HG02678 (cell line): ENCODE measurements around the gene TNRC6A.
"Not testable (repeated sequence)": the region's sequence is repeated elsewhere in the genome, so short reads cannot be mapped to it uniquely, and the experiment has no call there.

Experiments used
- ATAC-seq: cut with Tn5 transposase; IDR thresholded peaks from one replicate; pipeline ENCODE4 v1.9.1; 2021; ENCODE audit warnings: mild to moderate bottlenecking, moderate library complexity; ENCODE audit not compliant: unreplicated experiment

TNRC6A gene

DNA sequence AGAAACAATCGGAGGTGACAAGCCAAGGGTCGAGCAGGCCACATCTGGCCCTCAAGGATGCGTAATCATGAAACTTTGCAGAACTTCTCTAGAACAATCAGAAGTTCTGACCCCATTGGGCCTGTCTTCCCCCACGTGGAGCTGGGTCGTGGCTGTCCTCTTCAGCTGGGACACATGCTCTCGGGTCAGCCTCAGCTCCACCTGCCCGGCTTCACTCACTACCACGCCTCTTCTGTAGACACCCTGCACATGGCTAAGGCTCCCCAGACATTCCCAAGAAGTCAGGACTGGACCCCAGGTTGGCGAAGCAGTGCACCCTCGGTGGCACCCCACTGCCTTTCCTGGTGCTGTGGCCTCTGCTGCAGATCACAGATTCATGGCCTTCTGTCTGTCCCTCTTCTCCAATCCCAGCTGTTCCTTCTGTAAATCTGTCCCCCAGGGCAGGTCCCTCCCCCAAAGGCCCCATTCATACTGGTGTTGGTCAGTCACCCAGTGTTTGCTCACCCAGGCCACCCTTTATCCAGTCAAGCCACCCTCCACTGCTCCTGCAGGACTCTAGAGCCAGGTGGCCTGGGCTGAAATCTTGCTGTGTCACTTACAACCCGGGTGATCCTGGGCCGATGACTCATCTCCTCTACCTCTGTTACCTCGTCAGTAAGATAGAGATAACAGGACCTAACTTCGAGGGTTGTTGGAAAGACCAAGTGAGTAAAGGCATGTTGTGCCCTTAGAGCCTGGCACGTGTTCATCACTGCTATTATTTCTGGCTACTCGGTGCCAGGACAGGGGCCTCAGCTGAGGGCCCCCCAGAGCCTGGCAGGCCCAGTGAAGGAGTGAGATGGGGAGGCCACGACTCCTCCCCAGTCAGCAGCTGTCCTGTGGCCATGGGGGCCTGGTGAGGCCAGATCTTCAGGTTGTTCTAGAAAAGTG lies 114.9 kb downstream of the TNRC6A start:
- ATAC-seq, result no peak

DNA sequence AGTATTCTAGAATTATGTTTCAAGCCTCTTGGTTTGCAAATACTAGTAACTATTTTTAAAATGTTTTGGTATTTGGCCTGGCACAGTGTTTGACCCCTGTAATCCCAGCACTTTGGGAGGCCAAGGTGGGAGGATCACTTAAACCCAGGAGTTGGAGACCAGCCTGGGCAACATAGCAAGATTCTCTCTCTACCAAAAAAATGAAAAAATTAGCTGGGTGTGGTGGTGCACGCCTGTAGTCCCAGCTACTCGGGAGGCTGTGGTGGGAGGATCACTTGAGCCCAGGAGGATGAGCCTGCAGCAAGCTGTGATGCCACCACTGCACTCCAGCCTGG lies 115.5 kb downstream of the TNRC6A start:
- ATAC-seq, result not testable (repeated sequence)

DNA sequence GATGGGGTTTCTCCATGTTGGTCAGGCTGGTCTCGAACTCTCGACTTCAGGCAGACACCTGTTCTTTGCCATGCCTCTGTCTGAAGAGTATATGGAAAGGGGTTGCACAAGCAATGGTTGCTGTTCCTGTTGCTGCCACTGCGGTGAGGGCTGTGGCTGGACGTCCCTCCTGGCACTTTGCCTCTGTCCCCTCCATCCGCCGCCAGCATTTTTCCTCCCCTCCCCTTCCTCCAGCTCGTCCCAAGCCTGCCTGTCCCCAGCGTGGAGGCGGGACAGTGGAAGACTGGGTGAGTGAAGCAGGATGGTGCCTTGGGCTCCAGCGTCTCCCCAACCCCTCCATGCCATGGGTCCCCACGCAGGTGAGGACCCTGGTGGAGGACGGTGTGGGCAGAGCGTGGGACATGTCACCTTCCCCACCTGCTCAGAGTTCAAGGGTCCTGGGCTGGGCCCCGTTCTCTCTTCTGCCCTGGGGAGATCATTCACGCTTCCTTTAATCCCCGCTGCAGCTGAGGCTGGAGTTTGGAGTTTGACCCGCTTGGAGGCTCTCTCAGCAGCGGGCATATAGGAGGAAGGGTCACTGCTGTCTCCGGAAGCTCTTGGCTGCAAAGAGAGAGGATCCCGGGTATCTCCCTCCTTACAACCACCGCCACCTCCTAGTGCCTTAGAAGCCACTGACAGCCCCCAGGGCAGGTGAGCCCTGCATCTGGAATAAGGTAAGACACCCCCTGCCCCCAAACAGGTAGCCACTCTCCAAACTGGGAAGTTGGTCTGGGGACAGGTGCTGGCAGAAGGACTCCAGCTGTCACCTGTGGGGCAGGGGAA lies 116.5 kb downstream of the TNRC6A start, which contains the start of gene SLC5A11:
TSS of gene SLC5A11 (plus strand) at position 238 of the 822 bp plus-strand sequence. CDS start 12,681 bp downstream, outside the sequence.
- no peak for ATAC-seq

GRCh38 chr16:24846548-24847357 lies 117.3 kb downstream of the TNRC6A start:
- ATAC-seq, result no peak

GRCh38 chr16:24847358-24847664 lies 117.9 kb downstream of the TNRC6A start:
- no peak for ATAC-seq

GRCh38 chr16:24848065-24848464 lies 118.6 kb downstream of the TNRC6A start:
- no peak for ATAC-seq

DNA sequence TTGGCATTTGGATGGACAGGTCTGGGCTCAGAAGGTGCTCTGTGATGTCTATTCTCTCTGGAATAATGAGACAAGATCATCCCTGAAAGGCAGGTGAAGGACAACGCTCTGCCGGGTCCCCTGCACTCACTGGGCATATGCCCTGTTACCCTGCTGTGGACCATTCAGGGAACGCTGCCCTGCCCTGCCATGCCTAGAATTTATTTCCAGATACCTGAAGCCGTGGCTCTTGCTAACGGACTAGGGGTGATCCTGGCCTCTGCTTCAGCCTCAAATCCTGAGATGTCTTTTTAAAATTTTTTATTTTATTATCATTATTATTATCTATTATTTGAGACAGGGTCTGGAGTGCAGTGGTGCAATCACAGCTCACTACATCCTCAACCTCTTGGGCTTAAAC lies 120.2 kb downstream of the TNRC6A start:
- ATAC-seq, result no peak

DNA sequence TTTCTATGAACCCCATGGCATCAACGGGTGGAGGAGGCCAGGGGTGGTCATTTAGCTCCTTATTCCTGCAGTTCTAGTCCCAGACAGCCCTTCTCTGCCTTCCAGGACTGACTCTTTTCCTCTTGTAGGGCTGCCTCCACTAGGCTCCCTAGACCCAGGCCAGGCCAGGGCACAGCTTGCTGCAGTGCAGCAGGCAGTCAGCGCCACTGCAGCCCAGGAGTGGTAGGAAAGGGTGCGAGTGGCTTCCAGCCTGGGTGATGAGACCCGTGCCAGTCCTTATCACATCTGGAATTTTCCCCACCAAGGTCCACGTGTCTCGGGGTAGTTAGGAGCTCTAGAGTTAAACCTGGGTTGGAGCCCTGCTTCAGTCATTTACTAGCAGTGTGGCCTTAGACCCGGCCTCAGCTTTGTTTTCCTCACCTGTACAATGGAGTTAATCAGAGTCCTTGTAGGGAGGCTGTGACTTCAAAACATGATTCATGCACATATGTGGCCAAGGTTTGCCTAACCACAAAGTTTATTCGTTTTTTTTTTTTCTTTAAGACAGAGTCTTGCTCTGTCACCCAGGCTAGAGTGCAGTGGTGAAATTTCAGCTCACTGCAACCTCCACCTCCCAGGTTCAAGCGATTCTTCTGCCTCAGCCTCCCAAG lies 121.0 kb downstream of the TNRC6A start:
- no peak for ATAC-seq

DNA sequence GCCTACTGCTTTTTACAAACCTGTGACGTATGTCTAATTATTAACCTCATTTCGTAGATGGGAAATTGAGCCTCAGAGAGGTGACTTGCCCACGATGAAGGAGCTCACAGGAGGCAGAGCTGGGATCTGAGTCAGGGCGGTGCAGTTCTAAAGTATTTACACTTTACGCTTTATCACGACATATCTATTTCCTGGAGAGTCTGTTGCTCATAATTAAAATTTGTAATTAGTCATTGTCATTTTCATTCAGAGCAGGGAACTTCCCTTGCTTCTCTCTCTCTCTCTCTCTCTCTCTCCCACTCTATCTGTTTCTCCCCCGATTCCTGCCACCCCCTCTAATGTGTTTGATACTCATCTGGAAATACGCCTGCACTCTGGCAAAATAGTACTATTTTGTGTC lies 122.2 kb downstream of the TNRC6A start:
- ATAC-seq, result no peak

GRCh38 chr16:24852281-24852721 lies 122.8 kb downstream of the TNRC6A start:
- ATAC-seq, result no peak

DNA sequence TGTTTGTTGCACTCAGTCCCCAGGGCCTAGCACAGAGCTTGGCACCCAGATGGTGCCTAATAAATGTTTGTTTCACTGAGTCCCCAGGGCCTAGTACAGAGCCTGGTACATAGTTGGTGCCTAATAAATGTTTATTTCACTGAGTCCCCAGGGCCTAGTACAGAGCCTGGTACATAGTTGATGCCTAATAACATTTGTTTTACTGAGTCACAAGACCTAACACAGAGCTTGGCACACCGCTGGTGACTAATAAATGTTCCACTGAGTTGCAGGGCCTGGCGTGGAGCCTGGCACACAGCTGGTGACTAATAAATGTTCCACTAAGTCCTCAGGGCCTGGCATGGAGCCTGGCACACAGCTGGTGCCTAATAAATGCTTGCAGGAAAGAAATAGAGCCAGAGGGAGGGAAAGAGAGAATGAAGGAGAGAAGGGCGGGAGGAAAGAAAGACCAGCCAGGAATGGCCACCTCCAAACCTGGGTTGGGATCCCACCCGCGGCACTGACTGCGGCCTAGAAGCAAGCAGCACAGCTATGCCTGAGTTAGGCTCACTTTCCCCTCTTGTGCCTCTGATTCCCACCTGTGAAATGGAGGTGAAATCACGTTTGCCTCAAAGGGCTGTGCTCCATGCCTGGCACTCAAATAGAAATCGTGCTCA lies 123.8 kb downstream of the TNRC6A start:
- ATAC-seq, result no peak

- no peak for ATAC-seq
Observed at GRCh38 chr16:24853830-24854229, 124.4 kb downstream of the TNRC6A start.

GRCh38 chr16:24854607-24855171 lies 125.2 kb downstream of the TNRC6A start:
- ATAC-seq, result no peak

DNA sequence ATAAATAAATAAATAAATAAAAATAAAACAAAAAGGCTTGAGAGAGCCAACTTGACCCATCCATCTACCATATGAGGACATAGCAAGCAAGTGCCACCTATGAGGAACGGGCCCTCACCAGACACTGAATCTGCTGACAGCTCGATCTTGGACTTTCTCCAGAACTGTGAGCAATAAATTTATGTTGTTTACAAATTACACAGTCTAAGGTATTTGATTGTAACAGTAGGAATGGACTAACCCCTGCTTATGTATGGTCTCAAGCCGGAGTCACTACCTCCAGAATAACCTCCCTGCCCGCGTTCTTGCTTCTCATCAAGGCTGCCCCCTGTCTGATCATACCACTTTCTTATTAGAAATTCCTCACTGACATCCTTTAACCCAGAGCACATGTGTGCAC lies 126.2 kb downstream of the TNRC6A start:
- no peak for ATAC-seq

DNA sequence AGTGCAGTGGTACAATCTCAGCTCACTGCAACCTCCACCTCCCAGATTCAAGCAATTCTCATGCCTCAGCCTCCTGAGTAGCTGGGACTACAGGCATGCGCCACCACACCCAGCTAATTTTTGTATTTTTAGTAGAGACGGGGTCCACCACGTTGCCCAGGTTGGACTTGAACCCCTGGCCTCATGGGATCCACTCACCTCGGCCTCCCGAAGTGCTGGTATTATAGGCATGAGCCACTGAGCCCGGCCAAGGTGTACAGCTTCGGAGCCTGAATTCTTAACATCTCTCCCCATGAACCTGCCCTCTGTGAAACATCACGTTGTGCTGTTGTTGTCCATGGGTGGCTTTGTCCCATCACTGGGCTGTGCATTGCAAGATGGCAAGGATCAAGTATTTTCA lies 127.4 kb downstream of the TNRC6A start:
- not testable (repeated sequence) for ATAC-seq

- no peak for ATAC-seq
Observed at GRCh38 chr16:24858219-24859041, 129.0 kb downstream of the TNRC6A start.

- no peak for ATAC-seq
Observed at GRCh38 chr16:24861461-24861860, 132.0 kb downstream of the TNRC6A start.

GRCh38 chr16:24863582-24864437 lies 134.4 kb downstream of the TNRC6A start:
- ATAC-seq, result no peak
